Measurements from ENCODE around the gene KIF6.

DNA sequence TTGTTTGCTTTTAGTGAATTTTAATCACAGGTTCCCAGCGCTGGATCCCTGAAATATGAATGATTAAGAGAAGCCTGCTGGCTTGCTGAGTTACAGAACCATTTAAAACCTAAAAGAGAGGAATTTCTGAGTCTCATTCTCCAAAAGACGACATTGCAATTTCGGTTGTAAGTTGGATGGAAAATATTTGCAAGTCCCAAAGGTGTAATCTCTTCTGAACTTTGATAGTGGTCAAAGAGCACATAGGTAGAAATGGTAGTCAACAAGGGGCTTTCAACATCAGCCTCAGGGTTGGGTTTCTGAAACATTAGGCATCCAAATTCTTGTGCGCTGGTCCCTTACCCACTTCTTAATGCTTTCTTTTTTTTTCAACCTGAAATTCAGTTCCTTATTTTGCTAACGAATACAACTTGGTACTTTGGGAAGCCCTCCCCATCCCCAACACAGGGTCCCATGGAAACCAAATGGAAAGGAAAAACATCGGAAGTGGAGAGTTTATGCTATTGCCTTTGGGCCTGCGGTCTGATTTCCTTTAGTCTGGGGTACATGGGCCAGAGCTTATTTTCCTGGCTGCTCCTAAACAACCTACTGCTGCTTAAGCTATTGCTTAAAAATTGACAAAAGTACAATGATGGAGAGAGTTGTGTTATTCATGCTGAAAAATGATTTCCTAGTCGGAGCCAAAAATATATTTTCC is 285.7 kb downstream of the KIF6 start:
- TF ChIP-seq EZH2 (IDR thresholded peaks at IDR 0.05; ENCODE audit: borderline replicate concordance, low read depth, low read length, poor library complexity, severe bottlenecking): no peak
- TF ChIP-seq, protein P1, sequence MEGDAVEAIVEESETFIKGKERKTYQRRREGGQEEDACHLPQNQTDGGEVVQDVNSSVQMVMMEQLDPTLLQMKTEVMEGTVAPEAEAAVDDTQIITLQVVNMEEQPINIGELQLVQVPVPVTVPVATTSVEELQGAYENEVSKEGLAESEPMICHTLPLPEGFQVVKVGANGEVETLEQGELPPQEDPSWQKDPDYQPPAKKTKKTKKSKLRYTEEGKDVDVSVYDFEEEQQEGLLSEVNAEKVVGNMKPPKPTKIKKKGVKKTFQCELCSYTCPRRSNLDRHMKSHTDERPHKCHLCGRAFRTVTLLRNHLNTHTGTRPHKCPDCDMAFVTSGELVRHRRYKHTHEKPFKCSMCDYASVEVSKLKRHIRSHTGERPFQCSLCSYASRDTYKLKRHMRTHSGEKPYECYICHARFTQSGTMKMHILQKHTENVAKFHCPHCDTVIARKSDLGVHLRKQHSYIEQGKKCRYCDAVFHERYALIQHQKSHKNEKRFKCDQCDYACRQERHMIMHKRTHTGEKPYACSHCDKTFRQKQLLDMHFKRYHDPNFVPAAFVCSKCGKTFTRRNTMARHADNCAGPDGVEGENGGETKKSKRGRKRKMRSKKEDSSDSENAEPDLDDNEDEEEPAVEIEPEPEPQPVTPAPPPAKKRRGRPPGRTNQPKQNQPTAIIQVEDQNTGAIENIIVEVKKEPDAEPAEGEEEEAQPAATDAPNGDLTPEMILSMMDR (conservative IDR thresholded peaks at IDR 0.05; ENCODE audit: low read depth, low read length): no peak
